Measurements from ENCODE around the gene MAST4. TPM values are rescaled to one million over a fixed set of nuclear protein-coding genes. Genes with fewer than 3 reads are reported as not detected.

MAST4 gene
- total and polyA plus RNA-seq, 4 donors = 3.7 to 9.5 (median 6.5) TPM

GRCh38 chr5:66793049-66793448 lies 196.9 kb downstream of the MAST4 start:
- Histone ChIP-seq H3K9me3 (ENCODE audit: control insufficient read depth in 4 of 4, low read length in 3 of 4) (no peaks in the 10 kb centered on the region), H3K4me3 (ENCODE audit: low read depth in 1 of 3, low read length in 3 of 3) (no peak overlapping the region), H3K27me3 (ENCODE audit: control insufficient read depth in 4 of 4, insufficient read depth in 4 of 4, low read length in 3 of 4) (no peaks in the 10 kb centered on the region), H3K4me1 (ENCODE audit: control insufficient read depth in 4 of 4, insufficient read depth in 4 of 4, low read length in 3 of 4) (no peaks in the 10 kb centered on the region), H3K9ac (ENCODE audit: low read depth in 1 of 2, low read length in 2 of 2) (no peak overlapping the region), H3K27ac (ENCODE audit: low read depth in 1 of 2, low read length in 2 of 2) (no peak overlapping the region), H3K36me3 (ENCODE audit: control insufficient read depth in 4 of 4, insufficient read depth in 3 of 4, low read depth in 1 of 4, low read length in 3 of 4) (no peaks in the 10 kb centered on the region)
- TF ChIP-seq, protein P1, sequence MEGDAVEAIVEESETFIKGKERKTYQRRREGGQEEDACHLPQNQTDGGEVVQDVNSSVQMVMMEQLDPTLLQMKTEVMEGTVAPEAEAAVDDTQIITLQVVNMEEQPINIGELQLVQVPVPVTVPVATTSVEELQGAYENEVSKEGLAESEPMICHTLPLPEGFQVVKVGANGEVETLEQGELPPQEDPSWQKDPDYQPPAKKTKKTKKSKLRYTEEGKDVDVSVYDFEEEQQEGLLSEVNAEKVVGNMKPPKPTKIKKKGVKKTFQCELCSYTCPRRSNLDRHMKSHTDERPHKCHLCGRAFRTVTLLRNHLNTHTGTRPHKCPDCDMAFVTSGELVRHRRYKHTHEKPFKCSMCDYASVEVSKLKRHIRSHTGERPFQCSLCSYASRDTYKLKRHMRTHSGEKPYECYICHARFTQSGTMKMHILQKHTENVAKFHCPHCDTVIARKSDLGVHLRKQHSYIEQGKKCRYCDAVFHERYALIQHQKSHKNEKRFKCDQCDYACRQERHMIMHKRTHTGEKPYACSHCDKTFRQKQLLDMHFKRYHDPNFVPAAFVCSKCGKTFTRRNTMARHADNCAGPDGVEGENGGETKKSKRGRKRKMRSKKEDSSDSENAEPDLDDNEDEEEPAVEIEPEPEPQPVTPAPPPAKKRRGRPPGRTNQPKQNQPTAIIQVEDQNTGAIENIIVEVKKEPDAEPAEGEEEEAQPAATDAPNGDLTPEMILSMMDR (IDR thresholded peaks at IDR 0.05; ENCODE audit: low read depth, low read length, missing input control) = no peak
- TF ChIP-seq ATF3 (IDR thresholded peaks at IDR 0.05) (no peak), TAF1 (conservative IDR thresholded peaks at IDR 0.05) (no peak), HNF4A (conservative IDR thresholded peaks at IDR 0.05) (no peak), GABPA (IDR thresholded peaks at IDR 0.05 in 1 of 2, conservative IDR thresholded peaks at IDR 0.05 in 1 of 2) (no peak), JUND (IDR thresholded peaks at IDR 0.05) (no peak), HNF4G (IDR thresholded peaks at IDR 0.05) (no peak)
- WGBS = 97% methylated on average over 2 of the region's 2 CpGs
- no peak for DNase-seq (ENCODE audit: low spot score)

GRCh38 chr5:66795682-66796081 lies 199.5 kb downstream of the MAST4 start:
- H3K36me3 ChIP-seq (ENCODE audit: control insufficient read depth in 4 of 4, insufficient read depth in 3 of 4, low read depth in 1 of 4, low read length in 3 of 4) = no peaks in the 10 kb centered on the region
- H3K27me3 ChIP-seq (ENCODE audit: control insufficient read depth in 4 of 4, insufficient read depth in 4 of 4, low read length in 3 of 4) = no peaks in the 10 kb centered on the region
- no peak overlapping the region for H3K4me3 ChIP-seq (ENCODE audit: low read depth in 1 of 3, low read length in 3 of 3)
- WGBS = 88% methylated on average over 1 of the region's 1 CpG
- TF ChIP-seq JUND (IDR thresholded peaks at IDR 0.05) (no peak), FOXA2 (IDR thresholded peaks at IDR 0.05) (no peak), HNF4G (IDR thresholded peaks at IDR 0.05) (no peak), RAD21 (IDR thresholded peaks at IDR 0.05) (no peak), HNF4A (conservative IDR thresholded peaks at IDR 0.05) (no peak), SP1 (IDR thresholded peaks at IDR 0.05) (no peak)
- TF ChIP-seq, protein P2, sequence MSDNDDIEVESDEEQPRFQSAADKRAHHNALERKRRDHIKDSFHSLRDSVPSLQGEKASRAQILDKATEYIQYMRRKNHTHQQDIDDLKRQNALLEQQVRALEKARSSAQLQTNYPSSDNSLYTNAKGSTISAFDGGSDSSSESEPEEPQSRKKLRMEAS (IDR thresholded peaks at IDR 0.05) = no peak
- TF ChIP-seq, protein P3, sequence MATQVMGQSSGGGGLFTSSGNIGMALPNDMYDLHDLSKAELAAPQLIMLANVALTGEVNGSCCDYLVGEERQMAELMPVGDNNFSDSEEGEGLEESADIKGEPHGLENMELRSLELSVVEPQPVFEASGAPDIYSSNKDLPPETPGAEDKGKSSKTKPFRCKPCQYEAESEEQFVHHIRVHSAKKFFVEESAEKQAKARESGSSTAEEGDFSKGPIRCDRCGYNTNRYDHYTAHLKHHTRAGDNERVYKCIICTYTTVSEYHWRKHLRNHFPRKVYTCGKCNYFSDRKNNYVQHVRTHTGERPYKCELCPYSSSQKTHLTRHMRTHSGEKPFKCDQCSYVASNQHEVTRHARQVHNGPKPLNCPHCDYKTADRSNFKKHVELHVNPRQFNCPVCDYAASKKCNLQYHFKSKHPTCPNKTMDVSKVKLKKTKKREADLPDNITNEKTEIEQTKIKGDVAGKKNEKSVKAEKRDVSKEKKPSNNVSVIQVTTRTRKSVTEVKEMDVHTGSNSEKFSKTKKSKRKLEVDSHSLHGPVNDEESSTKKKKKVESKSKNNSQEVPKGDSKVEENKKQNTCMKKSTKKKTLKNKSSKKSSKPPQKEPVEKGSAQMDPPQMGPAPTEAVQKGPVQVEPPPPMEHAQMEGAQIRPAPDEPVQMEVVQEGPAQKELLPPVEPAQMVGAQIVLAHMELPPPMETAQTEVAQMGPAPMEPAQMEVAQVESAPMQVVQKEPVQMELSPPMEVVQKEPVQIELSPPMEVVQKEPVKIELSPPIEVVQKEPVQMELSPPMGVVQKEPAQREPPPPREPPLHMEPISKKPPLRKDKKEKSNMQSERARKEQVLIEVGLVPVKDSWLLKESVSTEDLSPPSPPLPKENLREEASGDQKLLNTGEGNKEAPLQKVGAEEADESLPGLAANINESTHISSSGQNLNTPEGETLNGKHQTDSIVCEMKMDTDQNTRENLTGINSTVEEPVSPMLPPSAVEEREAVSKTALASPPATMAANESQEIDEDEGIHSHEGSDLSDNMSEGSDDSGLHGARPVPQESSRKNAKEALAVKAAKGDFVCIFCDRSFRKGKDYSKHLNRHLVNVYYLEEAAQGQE (IDR thresholded peaks at IDR 0.05) = no peak
- TF ChIP-seq, protein P1 (IDR thresholded peaks at IDR 0.05; ENCODE audit: low read depth, low read length, missing input control) = no peak
- TF ChIP-seq, protein P4, sequence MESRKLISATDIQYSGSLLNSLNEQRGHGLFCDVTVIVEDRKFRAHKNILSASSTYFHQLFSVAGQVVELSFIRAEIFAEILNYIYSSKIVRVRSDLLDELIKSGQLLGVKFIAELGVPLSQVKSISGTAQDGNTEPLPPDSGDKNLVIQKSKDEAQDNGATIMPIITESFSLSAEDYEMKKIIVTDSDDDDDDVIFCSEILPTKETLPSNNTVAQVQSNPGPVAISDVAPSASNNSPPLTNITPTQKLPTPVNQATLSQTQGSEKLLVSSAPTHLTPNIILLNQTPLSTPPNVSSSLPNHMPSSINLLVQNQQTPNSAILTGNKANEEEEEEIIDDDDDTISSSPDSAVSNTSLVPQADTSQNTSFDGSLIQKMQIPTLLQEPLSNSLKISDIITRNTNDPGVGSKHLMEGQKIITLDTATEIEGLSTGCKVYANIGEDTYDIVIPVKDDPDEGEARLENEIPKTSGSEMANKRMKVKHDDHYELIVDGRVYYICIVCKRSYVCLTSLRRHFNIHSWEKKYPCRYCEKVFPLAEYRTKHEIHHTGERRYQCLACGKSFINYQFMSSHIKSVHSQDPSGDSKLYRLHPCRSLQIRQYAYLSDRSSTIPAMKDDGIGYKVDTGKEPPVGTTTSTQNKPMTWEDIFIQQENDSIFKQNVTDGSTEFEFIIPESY (IDR thresholded peaks at IDR 0.05) = no peak
- H3K9ac ChIP-seq (ENCODE audit: low read depth in 1 of 2, low read length in 2 of 2) = no peak overlapping the region
- no peak overlapping the region for H3K27ac ChIP-seq (ENCODE audit: low read depth in 1 of 2, low read length in 2 of 2)
- no peaks in the 10 kb centered on the region for H3K9me3 ChIP-seq (ENCODE audit: control insufficient read depth in 4 of 4, low read length in 3 of 4)
- no peaks in the 10 kb centered on the region for H3K4me1 ChIP-seq (ENCODE audit: control insufficient read depth in 4 of 4, insufficient read depth in 4 of 4, low read length in 3 of 4)
- no peak for DNase-seq (ENCODE audit: low spot score)

All from liver (tissue), 9 donors.